HL-60 (cell line): ENCODE results near the gene DIAPH1.

Experiments used
- DNase-seq, 2 experiments: peaks; one replicate each; pipeline ENCODE4 v3.0.0-alpha.2; 2010 to 2020; ENCODE audit warnings: low read depth in 1 of 2, low spot score in 1 of 2
- H3K27ac ChIP-seq: fragments of 250-450 bp; sonication (Bioruptor Pico); replicated peaks from 2 replicates; pipeline ENCODE4 v1.5.1; 2020; ENCODE audit warnings: mild to moderate bottlenecking, moderate library complexity
- H3K27me3 ChIP-seq: fragments of 250-450 bp; sonication (Bioruptor Pico); 2 replicates; pipeline ENCODE4 v1.5.1; 2021; ENCODE audit warnings: mild to moderate bottlenecking, moderate library complexity; ENCODE audit not compliant: insufficient read depth, poor library complexity, severe bottlenecking
- H3K4me3 ChIP-seq: replicated peaks from 2 replicates; pipeline ENCODE4 v1.5.1; 2011; ENCODE audit warnings: mild to moderate bottlenecking, control low read depth, low read length; ENCODE audit not compliant: insufficient read depth
- CTCF ChIP-seq: IDR thresholded peaks from one replicate; pipeline ENCODE4 v1.5.1; 2011; ENCODE audit warnings: low read length, control low read depth, inconsistent platforms; ENCODE audit not compliant: insufficient read depth
- GABPA ChIP-seq: IDR thresholded peaks from 2 replicates; pipeline ENCODE4 v1.6.1; 2012; ENCODE audit warnings: low read depth
- POLR2AphosphoS5 ChIP-seq: IDR thresholded peaks from 2 replicates; pipeline ENCODE4 v1.6.1; 2012; ENCODE audit warnings: low read depth
- SPI1 ChIP-seq: IDR thresholded peaks from 2 replicates; pipeline ENCODE4 v1.6.1; 2012; ENCODE audit warnings: low read depth, mild to moderate bottlenecking, borderline replicate concordance
- TF ChIP-seq, protein P1 (sequence below): IDR thresholded peaks from 2 replicates; pipeline ENCODE4 v1.6.1; 2012; ENCODE audit warnings: low read depth; ENCODE audit not compliant: insufficient replicate concordance

Gene DIAPH1

GRCh38 chr5:141630570-141631140 is 11.9 kb upstream of the DIAPH1 start:
- H3K27me3 ChIP-seq: no peaks in the 10 kb centered on the region
- H3K4me3 ChIP-seq: no peak overlapping the region
- no peak overlapping the region for H3K27ac ChIP-seq
- no peak for TF ChIP-seq CTCF
- TF ChIP-seq SPI1: no peak
- TF ChIP-seq, protein P1, sequence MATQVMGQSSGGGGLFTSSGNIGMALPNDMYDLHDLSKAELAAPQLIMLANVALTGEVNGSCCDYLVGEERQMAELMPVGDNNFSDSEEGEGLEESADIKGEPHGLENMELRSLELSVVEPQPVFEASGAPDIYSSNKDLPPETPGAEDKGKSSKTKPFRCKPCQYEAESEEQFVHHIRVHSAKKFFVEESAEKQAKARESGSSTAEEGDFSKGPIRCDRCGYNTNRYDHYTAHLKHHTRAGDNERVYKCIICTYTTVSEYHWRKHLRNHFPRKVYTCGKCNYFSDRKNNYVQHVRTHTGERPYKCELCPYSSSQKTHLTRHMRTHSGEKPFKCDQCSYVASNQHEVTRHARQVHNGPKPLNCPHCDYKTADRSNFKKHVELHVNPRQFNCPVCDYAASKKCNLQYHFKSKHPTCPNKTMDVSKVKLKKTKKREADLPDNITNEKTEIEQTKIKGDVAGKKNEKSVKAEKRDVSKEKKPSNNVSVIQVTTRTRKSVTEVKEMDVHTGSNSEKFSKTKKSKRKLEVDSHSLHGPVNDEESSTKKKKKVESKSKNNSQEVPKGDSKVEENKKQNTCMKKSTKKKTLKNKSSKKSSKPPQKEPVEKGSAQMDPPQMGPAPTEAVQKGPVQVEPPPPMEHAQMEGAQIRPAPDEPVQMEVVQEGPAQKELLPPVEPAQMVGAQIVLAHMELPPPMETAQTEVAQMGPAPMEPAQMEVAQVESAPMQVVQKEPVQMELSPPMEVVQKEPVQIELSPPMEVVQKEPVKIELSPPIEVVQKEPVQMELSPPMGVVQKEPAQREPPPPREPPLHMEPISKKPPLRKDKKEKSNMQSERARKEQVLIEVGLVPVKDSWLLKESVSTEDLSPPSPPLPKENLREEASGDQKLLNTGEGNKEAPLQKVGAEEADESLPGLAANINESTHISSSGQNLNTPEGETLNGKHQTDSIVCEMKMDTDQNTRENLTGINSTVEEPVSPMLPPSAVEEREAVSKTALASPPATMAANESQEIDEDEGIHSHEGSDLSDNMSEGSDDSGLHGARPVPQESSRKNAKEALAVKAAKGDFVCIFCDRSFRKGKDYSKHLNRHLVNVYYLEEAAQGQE: no peak
- TF ChIP-seq POLR2AphosphoS5: no peak
- no peak for TF ChIP-seq GABPA
- no peak for DNase-seq

DNA sequence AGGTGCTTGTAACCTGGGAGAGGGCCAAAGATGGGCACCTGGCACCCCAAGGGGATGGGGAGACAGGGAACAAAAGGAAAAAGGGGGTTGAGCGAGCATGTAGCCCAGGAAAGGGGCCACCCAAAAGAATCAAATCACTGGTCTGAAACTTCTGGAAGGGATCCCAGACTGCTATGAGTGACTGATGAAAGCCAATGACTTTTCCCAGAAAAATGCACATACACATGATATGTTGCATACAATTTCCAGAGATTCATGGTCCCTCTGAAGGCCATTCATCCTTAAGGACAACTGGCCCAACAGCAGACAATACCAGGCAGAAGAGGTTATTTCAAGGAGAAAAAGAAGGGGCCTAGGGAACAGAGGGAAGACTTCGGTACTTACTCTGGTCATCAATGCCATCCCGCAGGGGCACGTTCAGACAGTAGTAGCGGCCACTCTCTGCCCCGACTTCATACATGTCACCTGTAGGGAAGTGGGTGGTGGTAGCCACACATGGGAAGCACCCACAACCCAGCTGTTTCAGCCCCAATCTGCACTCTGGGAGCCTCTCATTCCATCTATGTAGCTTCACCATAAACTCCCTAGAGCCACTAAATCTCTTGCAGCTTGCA is 9.5 kb upstream of the DIAPH1 start:
- DNase-seq: no peak
- H3K4me3 ChIP-seq: no peak overlapping the region
- no peaks in the 10 kb centered on the region for H3K27me3 ChIP-seq
- TF ChIP-seq CTCF: no peak
- TF ChIP-seq SPI1: no peak
- TF ChIP-seq, protein P1: no peak
- TF ChIP-seq GABPA: no peak
- no peak for TF ChIP-seq POLR2AphosphoS5
- H3K27ac ChIP-seq: no peak overlapping the region

DNA sequence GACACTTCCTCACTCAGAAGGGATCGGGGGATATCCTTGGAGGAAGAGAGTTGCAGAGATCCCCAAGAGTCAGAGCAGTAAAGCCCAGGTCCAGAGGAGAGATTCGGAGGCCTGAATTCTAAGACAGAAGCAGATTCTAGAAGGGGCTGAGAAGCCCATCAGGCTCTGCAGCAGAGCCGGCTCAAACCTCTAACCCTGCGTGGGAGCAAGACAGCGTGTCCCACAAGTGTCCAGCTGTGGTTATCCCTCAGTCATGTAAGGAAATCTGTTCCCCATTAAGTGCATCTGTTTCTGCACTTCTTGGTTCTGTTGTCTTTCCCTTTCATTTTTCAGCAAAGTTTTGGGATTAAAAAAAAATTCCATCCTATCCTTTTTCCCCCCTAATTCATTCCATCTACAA is 4.8 kb upstream of the DIAPH1 start:
- H3K4me3 ChIP-seq: no peak overlapping the region
- no peak for DNase-seq
- no peak overlapping the region for H3K27ac ChIP-seq
- H3K27me3 ChIP-seq: no peaks in the 10 kb centered on the region
- TF ChIP-seq, protein P1: no peak
- TF ChIP-seq GABPA (no peak), POLR2AphosphoS5 (no peak), CTCF (no peak), SPI1 (no peak)
